ENCODE measurements around the gene TNKS2. TPM values are rescaled to one million over a fixed set of nuclear protein-coding genes. Genes with fewer than 3 reads are reported as not detected.

TNKS2 gene
- total RNA-seq, 5 donors from 2014 or later (not counting 1 experiment from before 2014, with no cell fraction given): 41.0 to 53.7 (median 47.6) TPM

DNA sequence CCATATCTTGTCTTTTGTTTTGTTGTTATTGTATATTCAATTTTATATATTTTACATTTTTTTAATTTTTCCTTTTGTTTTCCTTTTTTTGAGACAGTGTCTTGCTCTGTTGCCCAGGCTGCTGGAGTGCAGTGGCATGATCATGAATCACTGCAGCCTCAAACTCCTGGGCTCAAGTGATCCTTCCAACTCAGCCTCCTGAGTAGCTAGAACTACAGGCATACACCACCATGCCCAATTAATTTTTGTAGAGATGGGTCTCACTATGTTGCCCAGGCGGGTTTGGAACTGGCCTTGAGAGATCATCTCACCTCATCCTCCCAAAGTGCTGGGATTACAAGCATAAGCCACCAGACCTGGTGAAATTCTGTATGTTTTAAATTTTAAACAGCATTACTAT is 25.4 kb upstream of the TNKS2 start:
- H3K4me3 Mint-ChIP-seq: no peak overlapping the region
- H3K27me3 Mint-ChIP-seq: peaks cover 10 to 20% of the 10 kb centered on the region in 2 donors
- H3K27me3 ChIP-seq (replicated peaks in 1 of 2; ENCODE audit: control insufficient read depth in 2 of 2, extremely low read depth in 1 of 2, insufficient read depth in 2 of 2, low read length in 1 of 2): peaks cover 0 to 9% of the 10 kb centered on the region in 2 experiments
- no peaks in the 10 kb centered on the region for H3K9me3 ChIP-seq
- H3K4me3 ChIP-seq (ENCODE audit: control insufficient read depth in 1 of 2, extremely low read depth in 1 of 2, low read length in 1 of 2): no peak overlapping the region
- H3K9me3 Mint-ChIP-seq: no peaks in the 10 kb centered on the region
- no peaks in the 10 kb centered on the region for H3K36me3 ChIP-seq (ENCODE audit: control insufficient read depth in 2 of 2, extremely low read depth in 1 of 2, insufficient read depth in 1 of 2, low read length in 1 of 2)
- WGBS (ENCODE audit: insufficient coverage): no CpG with 5 or more reads among the region's 1 CpG
- no peaks in the 10 kb centered on the region for H3K36me3 Mint-ChIP-seq
- CTCF ChIA-PET: interaction anchor here in 1 of 2 donors (0.7 kb wide), 1 partner anchor 23 kb away, joined by 4 read pairs; no protein-coding TSS in a partner anchor
- POLR2A ChIA-PET: no interaction called here
- ATAC-seq (replicated peaks in 1 of 4): no peak
- H3K27ac Mint-ChIP-seq: no peak overlapping the region
- no peaks in the 10 kb centered on the region for H3K4me1 Mint-ChIP-seq
- no peak overlapping the region for H3K27ac ChIP-seq (ENCODE audit: low read length)
- DNase-seq: no peak
- no peaks in the 10 kb centered on the region for H3K4me1 ChIP-seq (ENCODE audit: control insufficient read depth in 1 of 2, extremely low read depth in 1 of 2, insufficient read depth in 2 of 2, low read length in 2 of 2)

DNA sequence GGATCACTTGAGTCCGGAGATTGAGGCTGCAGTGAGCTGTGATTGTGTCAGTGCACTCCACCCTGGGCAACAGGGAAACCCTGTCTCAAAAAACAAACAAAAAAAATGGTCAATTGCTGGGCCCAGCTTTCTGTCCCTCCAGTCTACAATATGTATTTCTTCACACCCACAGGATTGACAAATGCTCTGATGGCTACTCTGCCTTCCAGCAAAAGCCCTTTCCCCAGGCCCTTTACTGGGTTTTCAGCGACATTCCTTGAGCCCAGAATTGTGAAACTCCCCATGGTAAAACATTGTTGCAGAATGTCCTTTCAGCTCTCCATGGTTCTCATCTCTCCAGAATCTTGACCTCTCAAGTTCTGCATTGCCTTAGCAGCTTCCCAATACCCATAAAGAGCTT is 23.7 kb upstream of the TNKS2 start:
- Mint-ChIP-seq H3K9me3 (no peaks in the 10 kb centered on the region), H3K4me1 (no peaks in the 10 kb centered on the region), H3K36me3 (no peaks in the 10 kb centered on the region), H3K27ac (no peak overlapping the region), H3K4me3 (no peak overlapping the region), H3K27me3 (peaks cover 10 to 20% of the 10 kb centered on the region in 2 donors)
- POLR2A ChIA-PET: interaction anchor here in 1 of 2 donors (0.6 kb wide), 2 partner anchors 43 to 200 kb away, joined by 3 read pairs; no protein-coding TSS in a partner anchor
- no peak for DNase-seq
- 86% methylated on average over 1 of the region's 2 CpGs for WGBS (ENCODE audit: insufficient coverage)
- Histone ChIP-seq H3K4me1 (ENCODE audit: control insufficient read depth in 1 of 2, extremely low read depth in 1 of 2, insufficient read depth in 2 of 2, low read length in 2 of 2) (no peaks in the 10 kb centered on the region), H3K9me3 (no peaks in the 10 kb centered on the region), H3K36me3 (ENCODE audit: control insufficient read depth in 2 of 2, extremely low read depth in 1 of 2, insufficient read depth in 1 of 2, low read length in 1 of 2) (no peaks in the 10 kb centered on the region), H3K4me3 (ENCODE audit: control insufficient read depth in 1 of 2, extremely low read depth in 1 of 2, low read length in 1 of 2) (no peak overlapping the region), H3K27me3 (replicated peaks in 1 of 2; ENCODE audit: control insufficient read depth in 2 of 2, extremely low read depth in 1 of 2, insufficient read depth in 2 of 2, low read length in 1 of 2) (peaks cover 0 to 9% of the 10 kb centered on the region in 2 experiments), H3K27ac (ENCODE audit: low read length) (no peak overlapping the region)
- no peak for ATAC-seq (replicated peaks in 1 of 4)
- CTCF ChIA-PET: no interaction called here

DNA sequence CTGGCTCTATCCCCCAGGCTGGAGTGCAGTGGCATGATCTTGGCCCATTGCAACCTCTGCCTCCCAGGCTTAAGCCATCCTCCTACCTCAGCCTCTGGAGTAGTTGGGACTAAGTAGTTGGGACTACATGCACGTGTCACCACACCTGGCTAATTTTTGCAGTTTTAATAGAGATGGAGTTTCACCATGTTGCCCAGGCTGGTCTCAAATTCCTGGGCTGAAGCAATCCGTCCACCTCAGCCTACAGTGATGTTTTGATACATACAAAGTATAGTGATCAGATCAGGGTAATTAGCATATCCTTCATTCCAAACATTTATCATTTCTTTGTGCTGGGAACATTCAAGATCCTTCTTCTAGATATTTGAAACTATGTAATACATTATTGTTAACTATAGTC is 22.5 kb upstream of the TNKS2 start:
- Histone ChIP-seq H3K27me3 (replicated peaks in 1 of 2; ENCODE audit: control insufficient read depth in 2 of 2, extremely low read depth in 1 of 2, insufficient read depth in 2 of 2, low read length in 1 of 2) (peaks cover 0 to 9% of the 10 kb centered on the region in 2 experiments), H3K4me1 (ENCODE audit: control insufficient read depth in 1 of 2, extremely low read depth in 1 of 2, insufficient read depth in 2 of 2, low read length in 2 of 2) (no peaks in the 10 kb centered on the region), H3K27ac (ENCODE audit: low read length) (no peak overlapping the region), H3K4me3 (ENCODE audit: control insufficient read depth in 1 of 2, extremely low read depth in 1 of 2, low read length in 1 of 2) (no peak overlapping the region), H3K36me3 (ENCODE audit: control insufficient read depth in 2 of 2, extremely low read depth in 1 of 2, insufficient read depth in 1 of 2, low read length in 1 of 2) (no peaks in the 10 kb centered on the region), H3K9me3 (no peaks in the 10 kb centered on the region)
- WGBS (ENCODE audit: insufficient coverage): no CpG with 5 or more reads among the region's 2 CpGs
- H3K27me3 Mint-ChIP-seq: peaks cover 10 to 18% of the 10 kb centered on the region in 2 donors
- H3K27ac Mint-ChIP-seq: no peak overlapping the region
- H3K4me1 Mint-ChIP-seq: no peaks in the 10 kb centered on the region
- H3K36me3 Mint-ChIP-seq: no peaks in the 10 kb centered on the region
- no peak for DNase-seq
- no peaks in the 10 kb centered on the region for H3K9me3 Mint-ChIP-seq
- H3K4me3 Mint-ChIP-seq: no peak overlapping the region
- ChIA-PET POLR2A (interaction anchor here in 1 of 2 donors (0.5 kb wide), 1 partner anchor 174 kb away, joined by 3 read pairs; no protein-coding TSS in a partner anchor), CTCF (no interaction called here)
- ATAC-seq (replicated peaks in 1 of 4): no peak

DNA sequence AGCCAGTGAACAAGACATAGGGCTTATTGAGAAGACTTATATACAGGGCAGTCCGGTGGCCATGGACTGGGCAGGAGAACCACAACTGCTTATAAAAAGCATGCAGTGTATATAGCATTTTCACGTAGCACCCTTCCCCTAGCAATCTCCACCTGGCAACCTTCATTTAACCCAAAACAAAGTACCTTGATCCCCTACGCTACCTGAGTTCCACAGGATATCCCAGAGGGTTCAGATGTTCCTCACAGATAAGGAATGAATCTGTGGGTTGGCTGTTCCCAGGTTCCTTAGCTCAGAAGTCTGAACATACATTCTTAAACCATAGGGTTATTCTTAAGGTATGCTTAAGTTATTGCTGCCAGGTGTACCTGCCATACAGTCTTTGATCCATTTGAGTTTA is 22.0 kb upstream of the TNKS2 start:
- H3K9me3 Mint-ChIP-seq: no peaks in the 10 kb centered on the region
- Histone ChIP-seq H3K9me3 (no peaks in the 10 kb centered on the region), H3K36me3 (ENCODE audit: control insufficient read depth in 2 of 2, extremely low read depth in 1 of 2, insufficient read depth in 1 of 2, low read length in 1 of 2) (no peaks in the 10 kb centered on the region), H3K27me3 (replicated peaks in 1 of 2; ENCODE audit: control insufficient read depth in 2 of 2, extremely low read depth in 1 of 2, insufficient read depth in 2 of 2, low read length in 1 of 2) (peaks cover 0 to 9% of the 10 kb centered on the region in 2 experiments), H3K4me3 (ENCODE audit: control insufficient read depth in 1 of 2, extremely low read depth in 1 of 2, low read length in 1 of 2) (no peak overlapping the region), H3K27ac (ENCODE audit: low read length) (no peak overlapping the region), H3K4me1 (ENCODE audit: control insufficient read depth in 1 of 2, extremely low read depth in 1 of 2, insufficient read depth in 2 of 2, low read length in 2 of 2) (no peaks in the 10 kb centered on the region)
- H3K4me3 Mint-ChIP-seq: no peak overlapping the region
- ChIA-PET POLR2A (no interaction called here), CTCF (no interaction called here)
- no peaks in the 10 kb centered on the region for H3K4me1 Mint-ChIP-seq
- peaks cover 10 to 18% of the 10 kb centered on the region in 2 donors for H3K27me3 Mint-ChIP-seq
- ATAC-seq (replicated peaks in 1 of 4) (no peak), DNase-seq (no peak)
- 100% methylated on average over 1 of the region's 3 CpGs for WGBS (ENCODE audit: insufficient coverage)
- H3K36me3 Mint-ChIP-seq: no peaks in the 10 kb centered on the region
- H3K27ac Mint-ChIP-seq: no peak overlapping the region

DNA sequence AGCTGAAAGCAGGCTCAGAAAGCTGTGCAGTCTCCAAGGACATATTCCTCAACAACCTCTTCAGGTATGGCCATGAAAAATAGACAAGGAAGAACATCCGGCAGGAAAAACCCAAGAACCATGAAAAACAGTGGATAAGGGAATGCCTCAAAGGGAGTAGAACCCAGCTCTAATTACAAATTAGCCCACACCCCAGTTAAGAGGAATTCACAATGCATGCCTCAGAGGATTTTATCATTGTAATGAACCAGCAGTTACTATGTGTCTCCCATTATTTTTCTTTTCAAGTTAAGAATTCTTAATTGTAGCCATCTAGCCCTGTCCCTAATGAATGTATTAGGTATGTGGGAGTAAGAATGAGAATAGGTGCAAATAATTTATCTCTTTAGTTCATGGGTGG is 19.7 kb upstream of the TNKS2 start:
- H3K27me3 Mint-ChIP-seq: peaks cover 10 to 22% of the 10 kb centered on the region in 2 donors
- DNase-seq (no peak), ATAC-seq (replicated peaks in 1 of 4) (no peak)
- H3K27ac Mint-ChIP-seq: no peak overlapping the region
- H3K36me3 ChIP-seq (ENCODE audit: control insufficient read depth in 2 of 2, extremely low read depth in 1 of 2, insufficient read depth in 1 of 2, low read length in 1 of 2): no peaks in the 10 kb centered on the region
- CTCF ChIA-PET: no interaction called here
- POLR2A ChIA-PET: interaction anchor here in 1 of 2 donors (0.7 kb wide), 1 partner anchor 7 kb away, joined by 3 read pairs; no protein-coding TSS in a partner anchor
- no peaks in the 10 kb centered on the region for H3K4me1 Mint-ChIP-seq
- no peaks in the 10 kb centered on the region for H3K9me3 ChIP-seq
- no peak overlapping the region for H3K4me3 ChIP-seq (ENCODE audit: control insufficient read depth in 1 of 2, extremely low read depth in 1 of 2, low read length in 1 of 2)
- H3K36me3 Mint-ChIP-seq: no peaks in the 10 kb centered on the region
- no peak overlapping the region for H3K27ac ChIP-seq (ENCODE audit: low read length)
- H3K27me3 ChIP-seq (replicated peaks in 1 of 2; ENCODE audit: control insufficient read depth in 2 of 2, extremely low read depth in 1 of 2, insufficient read depth in 2 of 2, low read length in 1 of 2): peaks cover 0 to 9% of the 10 kb centered on the region in 2 experiments
- no CpG with 5 or more reads among the region's 1 CpG for WGBS (ENCODE audit: insufficient coverage)
- no peaks in the 10 kb centered on the region for H3K4me1 ChIP-seq (ENCODE audit: control insufficient read depth in 1 of 2, extremely low read depth in 1 of 2, insufficient read depth in 2 of 2, low read length in 2 of 2)
- H3K4me3 Mint-ChIP-seq: no peak overlapping the region
- no peaks in the 10 kb centered on the region for H3K9me3 Mint-ChIP-seq

DNA sequence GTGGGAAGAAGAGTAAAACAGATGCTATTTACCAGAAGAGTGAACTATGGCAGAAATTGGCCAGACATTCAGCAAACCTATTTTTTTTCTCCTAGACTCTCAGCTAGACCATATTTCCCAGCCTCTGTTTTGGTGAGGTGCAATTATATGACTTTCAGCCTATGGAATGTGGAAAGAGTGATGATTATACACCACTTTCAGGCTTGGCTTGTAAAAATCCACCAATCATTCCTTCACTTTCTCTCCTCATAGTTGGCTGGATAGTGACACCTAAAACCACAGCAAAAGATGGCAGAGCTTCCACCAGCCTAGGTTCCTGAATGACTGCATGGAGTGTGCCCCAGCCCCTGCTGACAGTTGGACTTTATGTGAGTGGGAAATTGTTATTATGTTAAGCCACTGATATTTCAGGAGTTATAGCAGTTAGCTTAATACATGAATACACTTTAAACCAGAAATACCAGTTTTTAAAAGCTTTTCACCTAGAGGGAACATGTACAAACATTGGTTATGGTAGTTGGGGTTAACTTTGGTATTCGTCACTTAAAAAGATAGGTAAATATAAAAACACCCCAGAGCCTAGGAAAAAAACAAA is 19.1 kb upstream of the TNKS2 start:
- WGBS (ENCODE audit: insufficient coverage): no CpG with 5 or more reads among the region's 1 CpG

More for the DNA sequence above, 19.1 kb upstream of the TNKS2 start:
- Histone ChIP-seq H3K36me3 (ENCODE audit: control insufficient read depth in 2 of 2, extremely low read depth in 1 of 2, insufficient read depth in 1 of 2, low read length in 1 of 2) (no peaks in the 10 kb centered on the region), H3K9me3 (no peaks in the 10 kb centered on the region), H3K4me3 (ENCODE audit: control insufficient read depth in 1 of 2, extremely low read depth in 1 of 2, low read length in 1 of 2) (no peak overlapping the region), H3K4me1 (ENCODE audit: control insufficient read depth in 1 of 2, extremely low read depth in 1 of 2, insufficient read depth in 2 of 2, low read length in 2 of 2) (no peaks in the 10 kb centered on the region), H3K27me3 (replicated peaks in 1 of 2; ENCODE audit: control insufficient read depth in 2 of 2, extremely low read depth in 1 of 2, insufficient read depth in 2 of 2, low read length in 1 of 2) (peaks cover 0 to 9% of the 10 kb centered on the region in 2 experiments), H3K27ac (ENCODE audit: low read length) (no peak overlapping the region)
- no peak for DNase-seq
- no peak for ATAC-seq (replicated peaks in 1 of 4)
- H3K27me3 Mint-ChIP-seq: peaks cover 10 to 21% of the 10 kb centered on the region in 2 donors
- H3K9me3 Mint-ChIP-seq: no peaks in the 10 kb centered on the region
- no peaks in the 10 kb centered on the region for H3K4me1 Mint-ChIP-seq
- no peak overlapping the region for H3K4me3 Mint-ChIP-seq
- ChIA-PET POLR2A (interaction anchor here in 1 of 2 donors (0.7 kb wide), 1 partner anchor 8 kb away, joined by 3 read pairs; no protein-coding TSS in a partner anchor), CTCF (no interaction called here)
- no peaks in the 10 kb centered on the region for H3K36me3 Mint-ChIP-seq
- no peak overlapping the region for H3K27ac Mint-ChIP-seq

All from T-cell (primary cell).